ENCODE results near the gene TFF2. TPM values are rescaled to one million over a fixed set of nuclear protein-coding genes. Genes with fewer than 3 reads are reported as not detected.

TFF2 gene
- total RNA-seq, 1 experiment from 2014 or later = not detected

DNA sequence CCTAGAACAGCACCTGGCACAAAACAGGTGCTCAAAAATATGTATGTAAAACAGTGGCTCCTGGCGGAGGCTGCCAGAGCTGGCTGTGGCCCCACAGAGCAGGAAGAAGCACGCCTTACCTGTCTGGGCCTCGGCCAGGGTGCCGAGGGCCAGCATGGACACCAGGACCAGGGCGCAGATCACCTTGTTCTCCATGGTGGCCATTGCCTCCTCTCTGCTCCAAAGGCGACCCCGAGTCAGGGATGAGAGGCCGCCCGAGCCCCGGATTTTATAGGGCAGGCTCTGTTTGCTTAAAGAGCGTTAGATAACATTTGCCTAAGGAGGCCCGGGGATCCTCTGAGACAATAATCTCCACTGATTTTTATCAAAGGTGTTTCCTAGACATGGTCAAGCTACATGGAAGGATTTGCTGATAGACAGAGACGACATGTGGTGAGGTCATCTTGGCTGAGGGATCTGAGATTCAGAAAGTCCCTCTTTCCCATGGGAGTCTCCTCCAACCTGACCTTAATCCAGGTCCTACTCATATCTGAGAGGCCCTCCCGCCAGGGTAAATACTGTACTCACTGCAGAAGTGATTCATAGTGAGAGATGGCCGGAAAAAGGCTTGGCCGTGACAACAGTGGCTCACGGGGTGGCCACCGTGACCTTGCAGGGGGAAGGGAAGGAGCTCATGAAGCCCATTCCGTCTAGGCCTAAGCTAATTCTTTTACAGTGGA is 15.7 kb upstream of the TFF2 start, which contains the start of gene TFF1:
TFF1 (minus strand) TSS at position 244 of the 719 bp plus-strand sequence; CDS start at position 204, 40 bp downstream.
- DNase-seq (ENCODE audit: low spot score) = no peak

DNA sequence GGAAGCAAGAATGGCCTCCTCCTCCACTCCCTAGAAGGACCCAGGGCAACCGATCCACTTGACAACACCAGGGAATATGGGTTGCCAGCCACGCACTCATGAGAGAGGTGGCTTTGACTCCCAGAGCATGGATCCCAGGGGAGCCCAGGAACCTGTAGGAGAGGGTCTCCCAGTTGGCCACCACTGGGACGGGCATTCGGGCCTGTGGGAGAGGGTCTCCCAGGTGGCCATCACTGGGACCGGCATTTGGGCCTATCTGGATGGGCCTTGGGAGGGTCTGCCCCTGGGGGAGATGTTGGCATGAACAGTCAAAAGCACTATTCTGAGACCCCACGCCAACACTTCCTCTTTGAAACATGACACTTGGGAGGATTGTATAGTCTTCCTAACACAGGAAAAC is 15.0 kb upstream of the TFF2 start:
- DNase-seq (ENCODE audit: low spot score) = no peak

DNA sequence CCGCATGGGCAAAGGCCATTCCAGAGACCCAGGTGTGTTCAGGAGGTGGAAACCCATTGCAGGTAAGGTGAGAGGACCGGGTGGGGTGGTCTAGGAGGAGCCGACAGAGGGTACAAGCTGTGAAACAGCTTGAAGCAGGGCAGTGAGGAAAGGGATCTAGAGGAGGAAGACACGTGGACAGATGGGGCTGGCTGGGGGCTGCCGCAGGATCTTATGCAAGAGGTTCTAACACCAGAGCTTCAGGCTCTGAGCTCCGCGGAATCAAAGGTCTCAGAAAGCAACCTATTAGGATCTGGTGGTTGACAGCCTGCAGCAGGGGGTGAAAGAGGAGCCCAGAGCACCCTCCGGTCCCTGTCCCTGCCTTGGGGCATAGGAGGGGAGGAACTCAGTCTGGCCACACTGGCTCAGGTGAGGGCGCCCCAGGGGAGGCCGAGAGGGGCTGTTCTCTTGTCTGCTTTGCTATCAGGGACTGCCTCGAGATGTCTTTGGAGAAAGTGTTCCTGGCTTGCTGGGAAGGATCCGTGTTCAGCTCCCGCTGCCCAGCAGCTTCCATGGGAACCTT is 13.6 kb upstream of the TFF2 start:
- no peak for DNase-seq (ENCODE audit: low spot score)

- no peak for DNase-seq (ENCODE audit: low spot score)
These were observed 12.5 kb upstream of the TFF2 start for GRCh38 chr21:42363312-42363711.

- no peak for DNase-seq (ENCODE audit: low spot score)
These were observed 11.9 kb upstream of the TFF2 start for GRCh38 chr21:42362700-42363099.

GRCh38 chr21:42362198-42362597 is 11.4 kb upstream of the TFF2 start:
- DNase-seq (ENCODE audit: low spot score) = no peak

- DNase-seq (ENCODE audit: low spot score) = no peak
These were observed 10.5 kb upstream of the TFF2 start for GRCh38 chr21:42361286-42361685.

- DNase-seq (ENCODE audit: low spot score) = no peak
These were observed 9.5 kb upstream of the TFF2 start for GRCh38 chr21:42360317-42360716.

DNA sequence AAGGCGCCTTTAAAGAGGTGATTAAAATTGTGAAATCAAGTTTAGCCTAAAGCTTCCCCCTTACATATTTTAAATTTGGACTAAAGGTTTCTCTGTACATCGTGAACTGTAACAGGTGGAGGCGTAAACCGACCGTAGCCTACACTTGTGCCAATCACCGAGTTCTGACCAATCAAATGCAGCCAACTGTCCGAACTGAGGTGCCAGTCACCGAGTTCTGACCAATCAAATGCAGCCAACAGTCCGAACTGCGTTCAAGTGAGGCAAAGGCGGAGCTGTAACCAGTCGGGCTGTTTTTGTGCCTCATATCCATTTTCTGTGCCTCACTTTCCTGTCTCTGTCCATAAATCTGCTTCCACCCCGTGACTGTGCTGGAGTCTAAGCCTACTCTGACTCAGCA is 8.1 kb upstream of the TFF2 start:
- no peak for DNase-seq (ENCODE audit: low spot score)

- no peak for DNase-seq (ENCODE audit: low spot score)
These were observed 7.5 kb upstream of the TFF2 start for GRCh38 chr21:42358261-42358660.

DNA sequence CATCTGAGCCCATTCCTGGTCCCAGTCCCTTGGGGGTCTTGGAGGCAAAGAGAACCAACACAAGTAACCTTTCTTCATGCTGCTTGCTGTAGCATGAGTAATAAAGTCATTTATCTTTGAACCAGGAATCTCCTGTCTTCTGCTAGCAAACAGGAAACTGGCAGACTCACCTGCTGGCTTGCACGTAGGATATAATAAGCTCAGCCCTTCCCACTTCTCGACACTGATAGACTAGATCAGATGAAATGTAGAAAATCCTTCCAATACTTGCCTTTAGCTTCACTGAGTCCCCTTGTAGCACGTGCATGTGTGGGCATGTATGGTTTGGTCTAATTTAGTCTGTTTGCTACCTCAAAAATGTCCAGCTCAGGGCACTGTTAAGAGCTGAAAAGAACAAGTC is 6.5 kb upstream of the TFF2 start:
- DNase-seq (ENCODE audit: low spot score) = no peak

- DNase-seq (ENCODE audit: low spot score) = no peak
These were observed 5.9 kb upstream of the TFF2 start for GRCh38 chr21:42356650-42357049.

- DNase-seq (ENCODE audit: low spot score) = no peak
These were observed 5.3 kb upstream of the TFF2 start for GRCh38 chr21:42356046-42356445.

DNA sequence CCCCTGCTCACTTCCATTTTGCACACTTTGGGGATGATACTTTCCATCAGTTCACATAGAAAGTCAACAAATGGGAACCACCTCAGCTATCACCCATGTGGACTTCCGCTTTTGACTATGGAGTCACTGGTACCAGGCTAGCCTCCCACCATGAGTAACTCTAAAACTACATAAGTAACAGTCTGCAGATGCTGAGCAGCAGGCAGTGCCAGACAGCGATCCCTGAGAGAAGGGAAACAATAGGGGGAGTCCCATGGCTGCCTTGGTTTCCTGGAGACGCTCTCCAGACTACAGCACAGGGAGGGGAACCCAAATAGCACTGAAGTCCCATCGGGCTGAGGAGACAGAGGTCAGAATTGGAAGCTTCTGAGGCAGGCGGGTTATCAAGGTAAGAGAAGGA is 2.8 kb upstream of the TFF2 start:
- DNase-seq (ENCODE audit: low spot score) = no peak

GRCh38 chr21:42352441-42353095 is 1.8 kb upstream of the TFF2 start:
- DNase-seq (ENCODE audit: low spot score) = no peak

GRCh38 chr21:42351626-42352440 is 1.0 kb upstream of the TFF2 start:
- DNase-seq (ENCODE audit: low spot score) = no peak

GRCh38 chr21:42350318-42350910 is 380 bp downstream of the TFF2 start:
- no peak for DNase-seq (ENCODE audit: low spot score)

GRCh38 chr21:42349420-42350317 is 1.1 kb downstream of the TFF2 start:
- DNase-seq (ENCODE audit: low spot score) = no peak

GRCh38 chr21:42348762-42349161 is 2.0 kb downstream of the TFF2 start:
- no peak for DNase-seq (ENCODE audit: low spot score)

DNA sequence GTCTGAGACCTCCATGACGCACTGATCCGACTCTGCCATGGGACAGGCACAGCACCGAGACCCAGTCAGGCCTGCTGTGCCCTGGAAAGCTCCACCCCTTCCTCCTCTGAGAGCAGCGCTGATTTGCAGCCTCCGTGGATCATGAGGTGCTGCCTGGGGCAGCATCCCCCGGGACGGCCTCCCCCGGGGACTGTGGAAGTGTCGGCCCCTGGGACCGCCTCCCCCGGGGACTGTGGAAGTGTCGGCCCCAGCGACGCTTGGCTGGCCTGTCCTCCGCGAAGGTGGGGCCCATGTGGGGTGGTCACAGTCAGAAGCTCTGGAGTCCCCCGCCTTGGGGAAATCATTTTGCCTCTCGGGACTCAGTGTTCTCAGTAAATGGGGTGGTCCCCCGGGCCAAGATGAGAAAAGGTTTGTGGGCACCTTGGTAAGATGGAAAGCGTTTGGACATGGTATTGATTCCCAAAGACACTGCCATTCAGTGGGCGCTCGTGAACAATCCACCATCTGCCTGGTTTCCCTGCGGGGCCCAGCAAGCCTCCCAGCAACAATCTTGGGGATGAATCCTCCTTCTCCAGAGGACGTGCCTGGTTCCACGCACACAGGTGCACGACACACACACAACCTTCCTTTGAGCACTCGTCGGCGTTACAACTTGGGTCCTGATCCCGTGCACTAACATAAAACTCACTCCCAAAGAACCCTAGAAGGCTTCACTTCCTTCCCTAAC is 3.0 kb downstream of the TFF2 start:
- DNase-seq (ENCODE audit: low spot score) = no peak

All from H4 (cell line).